KMS-11 (cell line): ENCODE results near the gene WNK3.

Source experiments
- H2AFZ ChIP-seq: fragments of 200-600 bp; sonication (generic); 2 replicates; pipeline ENCODE4 v1.6.1; 2016; ENCODE audit warnings: antibody characterized with exemption, mixed run types, low read depth
- H3K27ac ChIP-seq: fragments of 200-600 bp; sonication (generic); 2 replicates; pipeline ENCODE4 v1.6.1; 2016; ENCODE audit warnings: mild to moderate bottlenecking, mixed run types
- H3K27me3 ChIP-seq: fragments of 200-600 bp; sonication (generic); 2 replicates; pipeline ENCODE4 v1.6.1; 2017; ENCODE audit warnings: mild to moderate bottlenecking, low read depth, mixed run types, moderate library complexity; ENCODE audit not compliant: insufficient read depth
- H3K36me3 ChIP-seq: fragments of 200-600 bp; sonication (generic); 2 replicates; pipeline ENCODE4 v1.6.1; 2017; ENCODE audit warnings: mild to moderate bottlenecking, mixed run types; ENCODE audit not compliant: insufficient read depth
- H3K4me1 ChIP-seq: fragments of 200-600 bp; sonication (generic); 2 replicates; pipeline ENCODE4 v1.6.1; 2016; ENCODE audit warnings: mild to moderate bottlenecking, low read depth, mixed run types; ENCODE audit not compliant: poor library complexity, severe bottlenecking
- H3K4me2 ChIP-seq: fragments of 200-600 bp; sonication (generic); 2 replicates; pipeline ENCODE4 v1.7.0; 2016; ENCODE audit warnings: mild to moderate bottlenecking, mixed run types
- H3K4me3 ChIP-seq: fragments of 200-600 bp; sonication (generic); IDR thresholded peaks from 2 replicates; pipeline ENCODE4 v1.6.1; 2017; ENCODE audit warnings: low read depth, low read length, mixed read lengths; ENCODE audit not compliant: insufficient read depth
- H3K79me2 ChIP-seq: fragments of 200-600 bp; sonication (generic); 2 replicates; pipeline ENCODE4 v1.6.1; 2016; ENCODE audit warnings: low read depth, mixed run types; ENCODE audit not compliant: insufficient read depth
- H3K9ac ChIP-seq: fragments of 200-600 bp; sonication (generic); 2 replicates; pipeline ENCODE4 v1.6.1; 2016; ENCODE audit warnings: mild to moderate bottlenecking, mixed run types
- H4K20me1 ChIP-seq: fragments of 200-600 bp; sonication (generic); 2 replicates; pipeline ENCODE4 v1.6.1; 2016; ENCODE audit warnings: mild to moderate bottlenecking, mixed run types; ENCODE audit not compliant: insufficient read depth
- CTCF ChIP-seq: fragments of 200-600 bp; sonication (generic); conservative IDR thresholded peaks from 2 replicates; pipeline ENCODE4 v1.6.1; 2017; ENCODE audit warnings: low read depth, mild to moderate bottlenecking, antibody characterized with exemption, low read length, moderate library complexity, mixed read lengths

The WNK3 gene

GRCh38 chrX:54171091-54171490 lies 186.8 kb downstream of the WNK3 start:
- H3K4me2 ChIP-seq, result no peak overlapping the region

GRCh38 chrX:54166915-54167314 lies 190.9 kb downstream of the WNK3 start:
- no peak for TF ChIP-seq CTCF
- Histone ChIP-seq H2AFZ (no peak overlapping the region), H3K9ac (no peak overlapping the region), H3K79me2 (no peaks in the 10 kb centered on the region), H3K27ac (no peak overlapping the region), H3K4me2 (no peak overlapping the region), H3K36me3 (no peaks in the 10 kb centered on the region), H3K4me3 (no peak overlapping the region), H3K4me1 (no peaks in the 10 kb centered on the region), H4K20me1 (no peaks in the 10 kb centered on the region), H3K27me3 (no peaks in the 10 kb centered on the region)

More at GRCh38 chrX:54171091-54171490, 186.8 kb downstream of the WNK3 start:
- Histone ChIP-seq H3K27ac (no peak overlapping the region), H3K27me3 (no peaks in the 10 kb centered on the region), H3K36me3 (no peaks in the 10 kb centered on the region), H3K4me1 (no peaks in the 10 kb centered on the region), H2AFZ (no peak overlapping the region), H3K9ac (no peak overlapping the region), H3K4me3 (no peak overlapping the region), H3K79me2 (peaks cover 5% of the 10 kb centered on the region; the same call in 1 of the 2 replicates), H4K20me1 (no peaks in the 10 kb centered on the region)
- no peak for TF ChIP-seq CTCF

- H3K4me3 ChIP-seq, result no peak overlapping the region
- TF ChIP-seq CTCF, result no peak
- H3K4me1 ChIP-seq, result no peaks in the 10 kb centered on the region
- no peak overlapping the region for H2AFZ ChIP-seq
- no peak overlapping the region for H3K4me2 ChIP-seq
- H3K27ac ChIP-seq, result no peak overlapping the region
- H3K9ac ChIP-seq, result no peak overlapping the region
- no peaks in the 10 kb centered on the region for H3K79me2 ChIP-seq
- no peaks in the 10 kb centered on the region for H3K27me3 ChIP-seq
- no peaks in the 10 kb centered on the region for H4K20me1 ChIP-seq
- H3K36me3 ChIP-seq, result no peaks in the 10 kb centered on the region
Observed at GRCh38 chrX:54157561-54157960, 200.3 kb downstream of the WNK3 start.
